ENCODE results near the gene PRSS38.

PRSS38 gene

GRCh38 chr1:227768125-227768439 is 47.4 kb upstream of the PRSS38 start:
- no peaks in the 10 kb centered on the region for H3K9me3 ChIP-seq (ENCODE audit: control insufficient read depth, low read length)
- TF ChIP-seq CTCF (IDR thresholded peaks at IDR 0.05), result no peak
- H3K36me3 ChIP-seq (ENCODE audit: control insufficient read depth, insufficient read depth, low read length), result no peaks in the 10 kb centered on the region
- H3K4me1 ChIP-seq, result no peaks in the 10 kb centered on the region
- H3K9ac ChIP-seq, result no peak overlapping the region
- no peak overlapping the region for H3K27ac ChIP-seq
- no peak overlapping the region for H3K4me3 ChIP-seq (ENCODE audit: low read depth, low read length)
- peaks cover 2% of the 10 kb centered on the region for H3K79me2 ChIP-seq
- no peak overlapping the region for H3K4me2 ChIP-seq (ENCODE audit: low read length)
- no peak overlapping the region for H2AFZ ChIP-seq
- H3K27me3 ChIP-seq (ENCODE audit: control insufficient read depth, insufficient read depth, low read length), result no peaks in the 10 kb centered on the region

GRCh38 chr1:227768640-227769039 is 46.8 kb upstream of the PRSS38 start:
- H3K27ac ChIP-seq, result no peak overlapping the region
- H2AFZ ChIP-seq, result no peak overlapping the region
- H3K27me3 ChIP-seq (ENCODE audit: control insufficient read depth, insufficient read depth, low read length), result no peaks in the 10 kb centered on the region
- no peak overlapping the region for H3K9ac ChIP-seq
- no peak overlapping the region for H3K4me2 ChIP-seq (ENCODE audit: low read length)
- no peaks in the 10 kb centered on the region for H3K79me2 ChIP-seq
- H3K4me3 ChIP-seq (ENCODE audit: low read depth, low read length), result no peak overlapping the region
- H3K9me3 ChIP-seq (ENCODE audit: control insufficient read depth, low read length), result no peaks in the 10 kb centered on the region
- no peaks in the 10 kb centered on the region for H3K36me3 ChIP-seq (ENCODE audit: control insufficient read depth, insufficient read depth, low read length)
- no peaks in the 10 kb centered on the region for H3K4me1 ChIP-seq
- TF ChIP-seq CTCF (IDR thresholded peaks at IDR 0.05), result no peak

GRCh38 chr1:227769047-227769935 is 46.2 kb upstream of the PRSS38 start:
- H3K36me3 ChIP-seq (ENCODE audit: control insufficient read depth, insufficient read depth, low read length), result no peaks in the 10 kb centered on the region
- TF ChIP-seq CTCF (IDR thresholded peaks at IDR 0.05), result no peak
- no peaks in the 10 kb centered on the region for H3K9me3 ChIP-seq (ENCODE audit: control insufficient read depth, low read length)
- H3K27ac ChIP-seq, result no peak overlapping the region
- no peak overlapping the region for H3K4me3 ChIP-seq (ENCODE audit: low read depth, low read length)
- H3K9ac ChIP-seq, result no peak overlapping the region
- no peaks in the 10 kb centered on the region for H3K79me2 ChIP-seq
- no peaks in the 10 kb centered on the region for H3K27me3 ChIP-seq (ENCODE audit: control insufficient read depth, insufficient read depth, low read length)
- H3K4me1 ChIP-seq, result no peaks in the 10 kb centered on the region
- no peak overlapping the region for H3K4me2 ChIP-seq (ENCODE audit: low read length)
- no peak overlapping the region for H2AFZ ChIP-seq

GRCh38 chr1:227769936-227770494 is 45.5 kb upstream of the PRSS38 start:
- Histone ChIP-seq H2AFZ (no peak overlapping the region), H3K4me1 (no peaks in the 10 kb centered on the region), H3K36me3 (ENCODE audit: control insufficient read depth, insufficient read depth, low read length) (no peaks in the 10 kb centered on the region), H3K79me2 (no peaks in the 10 kb centered on the region), H3K4me2 (ENCODE audit: low read length) (no peak overlapping the region), H3K9me3 (ENCODE audit: control insufficient read depth, low read length) (no peaks in the 10 kb centered on the region), H3K4me3 (ENCODE audit: low read depth, low read length) (no peak overlapping the region), H3K9ac (no peak overlapping the region), H3K27me3 (ENCODE audit: control insufficient read depth, insufficient read depth, low read length) (no peaks in the 10 kb centered on the region), H3K27ac (no peak overlapping the region)
- TF ChIP-seq CTCF (IDR thresholded peaks at IDR 0.05), result no peak

- H2AFZ ChIP-seq, result no peak overlapping the region
- no peak overlapping the region for H3K9ac ChIP-seq
- no peaks in the 10 kb centered on the region for H3K36me3 ChIP-seq (ENCODE audit: control insufficient read depth, insufficient read depth, low read length)
- no peak for TF ChIP-seq CTCF (IDR thresholded peaks at IDR 0.05)
- H3K27ac ChIP-seq, result no peak overlapping the region
- no peaks in the 10 kb centered on the region for H3K79me2 ChIP-seq
- no peak overlapping the region for H3K4me2 ChIP-seq (ENCODE audit: low read length)
- H3K27me3 ChIP-seq (ENCODE audit: control insufficient read depth, insufficient read depth, low read length), result no peaks in the 10 kb centered on the region
- no peak overlapping the region for H3K4me3 ChIP-seq (ENCODE audit: low read depth, low read length)
- H3K9me3 ChIP-seq (ENCODE audit: control insufficient read depth, low read length), result no peaks in the 10 kb centered on the region
- no peaks in the 10 kb centered on the region for H3K4me1 ChIP-seq
Measured at GRCh38 chr1:227770812-227771211, 44.7 kb upstream of the PRSS38 start.
